GM12878 (cell line): Measurements from ENCODE around the gene CYSTM1.

Experiments used
- ATF2 ChIP-seq: IDR thresholded peaks from 2 replicates; pipeline ENCODE4 v1.6.1; 2012; ENCODE audit warnings: low read length, inconsistent platforms
- CEBPZ ChIP-seq: fragments of 150-350 bp; IDR thresholded peaks from 2 replicates; pipeline ENCODE4 v1.6.1; 2016; ENCODE audit warnings: low read depth, low read length
- CTCF ChIP-seq, 3 experiments: IDR thresholded peaks in 2 of 3; conservative IDR thresholded peaks in 1 of 3; 2 replicates each; pipeline ENCODE4 v1.5.1; 2011; ENCODE audit warnings: low read depth in 3 of 3, low read length in 3 of 3, mild to moderate bottlenecking in 3 of 3, control low read depth in 2 of 3, moderate library complexity in 2 of 3, inconsistent platforms in 1 of 3, mixed read lengths in 1 of 3; ENCODE audit not compliant: control insufficient read depth in 2 of 3, insufficient read depth in 1 of 3; ENCODE audit errors: extremely low read depth in 1 of 3
- GABPA ChIP-seq: IDR thresholded peaks from 2 replicates; pipeline ENCODE4 v1.6.1; 2014; ENCODE audit warnings: antibody characterized with exemption, low read depth, mild to moderate bottlenecking, inconsistent platforms
- KAT2A ChIP-seq: conservative IDR thresholded peaks from 2 replicates; pipeline ENCODE4 v1.6.1; 2011; ENCODE audit warnings: low read depth, low read length; ENCODE audit not compliant: control insufficient read depth
- MEF2A ChIP-seq: IDR thresholded peaks from 2 replicates; pipeline ENCODE4 v1.6.1; 2011; ENCODE audit warnings: low read depth, mild to moderate bottlenecking, low read length, moderate library complexity; ENCODE audit not compliant: insufficient read depth
- MYC ChIP-seq: IDR thresholded peaks from 2 replicates; pipeline ENCODE4 v1.6.1; 2011; ENCODE audit warnings: mild to moderate bottlenecking, low read length, moderate library complexity, inconsistent platforms; ENCODE audit not compliant: insufficient read depth, insufficient replicate concordance, insufficient read length, severe bottlenecking
- POLR2A ChIP-seq: IDR thresholded peaks from 2 replicates; pipeline ENCODE4 v1.6.1; 2011; ENCODE audit warnings: low read depth, mild to moderate bottlenecking, low read length
- REST ChIP-seq: IDR thresholded peaks from 2 replicates; pipeline ENCODE4 v1.6.1; 2012; ENCODE audit warnings: mild to moderate bottlenecking, low read depth, low read length
- TAF1 ChIP-seq: IDR thresholded peaks from 2 replicates; pipeline ENCODE4 v1.6.1; 2011; ENCODE audit warnings: mild to moderate bottlenecking, low read depth, low read length, borderline replicate concordance
- YY1 ChIP-seq: IDR thresholded peaks from 2 replicates; pipeline ENCODE4 v1.6.1; 2011; ENCODE audit warnings: low read depth, mild to moderate bottlenecking, low read length
- ZBTB11 ChIP-seq: fragments of 450-650 bp; formaldehyde crosslinking; IDR thresholded peaks from 2 replicates; pipeline ENCODE4 v1.5.0; 2022; ENCODE audit warnings: mild to moderate bottlenecking, missing genetic modification characterization

GRCh38 chr5:140225396-140225795, 50.4 kb downstream of the CYSTM1 start:
- TF ChIP-seq CTCF (IDR thresholded peaks at IDR 0.05 in 2 of 3, conservative IDR thresholded peaks at IDR 0.05 in 1 of 3; ENCODE audit: control insufficient read depth in 2 of 3, extremely low read depth in 1 of 3, insufficient read depth in 1 of 3, low read depth in 3 of 3, low read length in 3 of 3) (no peak), MYC (no peak), REST (no peak), GABPA (no peak), MEF2A (no peak), POLR2A (no peak), CEBPZ (no peak), KAT2A (no peak), YY1 (no peak), TAF1 (no peak), ZBTB11 (no peak), ATF2 (no peak)
